HG03064 (cell line): Measurements from ENCODE around the gene RAB9B.
"Not testable (repeated sequence)": the region's sequence is repeated elsewhere in the genome, so short reads cannot be mapped to it uniquely, and the experiment has no call there.

Experiments
- ATAC-seq: cut with Tn5 transposase; IDR thresholded peaks from one replicate; pipeline ENCODE4 v1.9.1; 2021; ENCODE audit warnings: low read depth; ENCODE audit not compliant: unreplicated experiment

The RAB9B gene

GRCh38 chrX:103831803-103832544 is at the start of gene RAB9B:
RAB9B (minus strand) TSS chrX:103832257; CDS start chrX:103825784, 6,473 bp downstream.
- no peak for ATAC-seq

- ATAC-seq = no peak
These were observed 47.3 kb upstream of the RAB9B start for GRCh38 chrX:103879339-103879738.

- ATAC-seq = no peak
These were observed 46.5 kb upstream of the RAB9B start for GRCh38 chrX:103878466-103879122.

GRCh38 chrX:103877571-103877970 is 45.5 kb upstream of the RAB9B start:
- no peak for ATAC-seq

GRCh38 chrX:103864886-103865534 is 33.0 kb upstream of the RAB9B start:
- ATAC-seq = no peak

- no peak for ATAC-seq
These were observed 32.1 kb upstream of the RAB9B start for GRCh38 chrX:103864149-103864548.

GRCh38 chrX:103861200-103861599 is 29.1 kb upstream of the RAB9B start:
- ATAC-seq = no peak

GRCh38 chrX:103849558-103849957 is 17.5 kb upstream of the RAB9B start:
- no peak for ATAC-seq

GRCh38 chrX:103847174-103847870 is 15.3 kb upstream of the RAB9B start:
- no peak for ATAC-seq

GRCh38 chrX:103846386-103846785 is 14.3 kb upstream of the RAB9B start:
- ATAC-seq = no peak

GRCh38 chrX:103845165-103845653 is 13.2 kb upstream of the RAB9B start:
- ATAC-seq = peak; percentile 85

- no peak for ATAC-seq
These were observed 7.3 kb upstream of the RAB9B start for GRCh38 chrX:103839404-103839803.

GRCh38 chrX:103831342-103831802 is 685 bp downstream of the RAB9B start:
- ATAC-seq = no peak

- no peak for ATAC-seq
These were observed 1.2 kb downstream of the RAB9B start for GRCh38 chrX:103830848-103831247.

- no peak for ATAC-seq
These were observed 3.5 kb downstream of the RAB9B start for GRCh38 chrX:103828529-103828928.

GRCh38 chrX:103825881-103826280 is 6.2 kb downstream of the RAB9B start:
- ATAC-seq = no peak

GRCh38 chrX:103823591-103823990 is 8.5 kb downstream of the RAB9B start:
- ATAC-seq = no peak

GRCh38 chrX:103820802-103821201 is 11.3 kb downstream of the RAB9B start:
- ATAC-seq = not testable (repeated sequence)

GRCh38 chrX:103818842-103819619 is 13.0 kb downstream of the RAB9B start:
- no peak for ATAC-seq

GRCh38 chrX:103817502-103817901 is 14.6 kb downstream of the RAB9B start:
- no peak for ATAC-seq
